ENCODE data around the gene AHSP. TPM values are rescaled to one million over a fixed set of nuclear protein-coding genes. Genes with fewer than 3 reads are reported as not detected.

Gene AHSP
- total and polyA plus RNA-seq, 2 of the 4 experiments (the other 2 are of a cell fraction), result not detected

GRCh38 chr16:31529108-31529936, 1.6 kb downstream of the AHSP start:
- Histone ChIP-seq H3K4me2 (ENCODE audit: low read depth, low read length) (peak overlapping the region; percentile 85), H3K4me3 (ENCODE audit: insufficient read depth, low read depth, low read length) (peak overlapping the region; percentile 40)

More at GRCh38 chr16:31529108-31529936, 1.6 kb downstream of the AHSP start:
- H3K27me3 ChIP-seq (ENCODE audit: control insufficient read depth, insufficient read depth, low read length), result peaks cover 24% of the 10 kb centered on the region
- dilution Hi-C loops (cut with HindIII; ENCODE audit: low sequenced_read_pairs, unreplicated experiment) (no loop called here), intact Hi-C loops (cut with micrococcal nuclease) (loop anchor here (2.0 kb wide), 1 partner anchor 21 kb away; the partner anchor contains the start of gene RUSF1), in situ Hi-C loops (cut with MboI; ENCODE audit: low sequenced_read_pairs) (no loop called here)
- TF ChIP-seq USF2 (IDR thresholded peaks at IDR 0.05; ENCODE audit: low read depth, low read length) (no peak), RFX5 (IDR thresholded peaks at IDR 0.05; ENCODE audit: low read depth, low read length) (no peak), FOS (IDR thresholded peaks at IDR 0.05; ENCODE audit: low read depth, low read length) (no peak), CTCF (conservative IDR thresholded peaks at IDR 0.05; ENCODE audit: low read depth, low read length) (no peak), POLR2A (IDR thresholded peaks at IDR 0.05; ENCODE audit: low read depth, low read length) (no peak), ELK1 (IDR thresholded peaks at IDR 0.05; ENCODE audit: borderline replicate concordance, low read depth, low read length) (no peak), SMC3 (IDR thresholded peaks at IDR 0.05; ENCODE audit: low read depth, low read length) (no peak), CHD1 (IDR thresholded peaks at IDR 0.05; ENCODE audit: low read depth, low read length) (no peak), NFE2L2 (IDR thresholded peaks at IDR 0.05; ENCODE audit: low read depth, low read length) (no peak), MAFK (IDR thresholded peaks at IDR 0.05; ENCODE audit: low read depth, low read length) (no peak), RCOR1 (IDR thresholded peaks at IDR 0.05; ENCODE audit: insufficient replicate concordance, low read length) (no peak)
- peaks cover 4% of the 10 kb centered on the region; the same call in 1 of the 2 replicates for H3K4me1 ChIP-seq (ENCODE audit: control insufficient read depth, insufficient read depth, low read length)
- H2BK120ac ChIP-seq (ENCODE audit: low read depth, low read length), result no peak overlapping the region
- no peak overlapping the region for H4K91ac ChIP-seq (ENCODE audit: insufficient read depth, low read depth, low read length)
- no peaks in the 10 kb centered on the region for H3K9me3 ChIP-seq (ENCODE audit: control insufficient read depth, insufficient read depth, low read length)
- H2BK20ac ChIP-seq (ENCODE audit: low read depth, low read length), result no peak overlapping the region
- WGBS, 2 experiments (ENCODE audit: extremely low coverage in 2 of 2, insufficient read length in 1 of 2), result 0% methylated on average over 7 of the region's 52 CpGs; no CpG with 5 or more reads in 1 of the 2 experiments
- no peaks in the 10 kb centered on the region for H3K79me1 ChIP-seq (ENCODE audit: low read depth in 1 of 2, low read length in 2 of 2)
- H3K56ac ChIP-seq (ENCODE audit: extremely low read depth, insufficient read depth, low read length), result no peak overlapping the region
- H2BK15ac ChIP-seq (ENCODE audit: low read depth, low read length), result no peak overlapping the region
- no TSS peak for BruUV-seq (replicated peaks)
- H2AK9ac ChIP-seq (replicated peaks; ENCODE audit: low read depth, low read length, poor library complexity), result no peak overlapping the region
- H3K27ac ChIP-seq (ENCODE audit: insufficient read depth, low read length), result no peak overlapping the region
- POLR2A ChIA-PET (ENCODE audit: unreplicated experiment), result interaction anchor here (0.6 kb wide), 1 partner anchor 307 kb away, joined by 7 read pairs; no protein-coding TSS in a partner anchor
- no peaks in the 10 kb centered on the region for H4K20me1 ChIP-seq (ENCODE audit: insufficient read depth, low read length)
- peak overlapping the region; percentile 21; the same call in 1 of the 2 replicates for H3K9ac ChIP-seq (ENCODE audit: low read depth, low read length)
- H4K5ac ChIP-seq (ENCODE audit: low read depth, low read length), result no peak overlapping the region
- no peak overlapping the region for H3K4ac ChIP-seq (ENCODE audit: low read depth, low read length)
- no peak overlapping the region for H3K14ac ChIP-seq (replicated peaks; ENCODE audit: low read depth, low read length)
- H3K23ac ChIP-seq (ENCODE audit: low read depth, low read length), result no peak overlapping the region
- H3K18ac ChIP-seq (ENCODE audit: low read depth, low read length), result no peak overlapping the region
- H3K9me1 ChIP-seq (ENCODE audit: insufficient read depth, low read length), result no peaks in the 10 kb centered on the region
- no peak overlapping the region for H4K8ac ChIP-seq (ENCODE audit: low read depth in 2 of 2, low read length in 2 of 2)
- ATAC-seq (ENCODE audit: low read depth), result peak; percentile 78
- H2BK5ac ChIP-seq (ENCODE audit: low read depth, low read length, poor library complexity, severe bottlenecking), result no peak overlapping the region
- DNase-seq, result peak; percentile 23
- CTCF ChIA-PET, result no interaction called here
- no peaks in the 10 kb centered on the region for H3K36me3 ChIP-seq (ENCODE audit: control insufficient read depth, insufficient read depth, low read length)
- H2AFZ ChIP-seq (replicated peaks; ENCODE audit: low read length, poor library complexity), result peak overlapping the region; percentile 70
- H2AK5ac ChIP-seq (ENCODE audit: low read depth, low read length), result no peak overlapping the region
